ENCODE measurements around the gene C2orf68. TPM values are rescaled to one million over a fixed set of nuclear protein-coding genes. Genes with fewer than 3 reads are reported as not detected.
A peak's percentile ranks its signal among the peaks of the same experiment; 100 is the strongest.

Gene C2orf68
- total and polyA plus RNA-seq, 2 of the 13 experiments (the other 11 are each of a cell fraction or from before 2014, with no cell fraction given) = 47.1 to 77.4 TPM

- TF ChIP-seq ZNF574 (CRISPR knock-in tag; IDR thresholded peaks at IDR 0.05) = no peak
- peak; percentile 40 for TF ChIP-seq PCBP2 (optimal IDR thresholded peaks at IDR 0.05; ENCODE audit: low read depth, low read length, poor library complexity, severe bottlenecking)
- no peak for TF ChIP-seq ATF7 (IDR thresholded peaks at IDR 0.05)
- peak; percentile 28; the same call in 1 of the 2 replicates for TF ChIP-seq ATF7 (CRISPR knock-in tag; IDR thresholded peaks at IDR 0.05)
- TF ChIP-seq ZNF800 (CRISPR knock-in tag; IDR thresholded peaks at IDR 0.05) = no peak; the same call in 1 of the 2 replicates
- no peak for TF ChIP-seq ZNF577 (CRISPR knock-in tag; IDR thresholded peaks at IDR 0.05; ENCODE audit: borderline replicate concordance, low read depth)
- TF ChIP-seq CBFB (CRISPR knock-in tag; IDR thresholded peaks at IDR 0.05) = 0 out of 2 replicates have a peak, but pooled peaks have one; percentile 39
- TF ChIP-seq ZNF136 (CRISPR knock-in tag; IDR thresholded peaks at IDR 0.05; ENCODE audit: low read depth) = no peak
- no peak for TF ChIP-seq ZNF414 (CRISPR knock-in tag; IDR thresholded peaks at IDR 0.05)
- 0 out of 2 replicates have a peak, but pooled peaks have one; percentile 42 for TF ChIP-seq HNF1B (CRISPR knock-in tag; IDR thresholded peaks at IDR 0.05)
- no peak; the same call in 1 of the 2 replicates for TF ChIP-seq ZMAT3 (CRISPR knock-in tag; conservative IDR thresholded peaks at IDR 0.05)
- no peak for TF ChIP-seq ZNF207 (IDR thresholded peaks at IDR 0.05; ENCODE audit: borderline replicate concordance)
- TF ChIP-seq HNF4G (IDR thresholded peaks at IDR 0.05; ENCODE audit: borderline replicate concordance, low read depth, low read length) = peak; percentile 90
- no peak; the same call in 1 of the 2 replicates for TF ChIP-seq HNF4G (CRISPR knock-in tag; IDR thresholded peaks at IDR 0.05; ENCODE audit: borderline replicate concordance, low read depth)
- TF ChIP-seq GMEB1 (CRISPR knock-in tag; IDR thresholded peaks at IDR 0.05; ENCODE audit: borderline replicate concordance) = no peak; the same call in 1 of the 2 replicates
- TF ChIP-seq TOPORS (CRISPR knock-in tag; IDR thresholded peaks at IDR 0.05) = no peak
- TF ChIP-seq CBX1 (IDR thresholded peaks at IDR 0.05; ENCODE audit: low read depth) = no peak
- peak; percentile 14; the same call in 1 of the 2 replicates for TF ChIP-seq ZSCAN25 (CRISPR knock-in tag; IDR thresholded peaks at IDR 0.05)
- TF ChIP-seq CEBPG (CRISPR knock-in tag; IDR thresholded peaks at IDR 0.05) = no peak
- TF ChIP-seq ZFY (CRISPR knock-in tag; IDR thresholded peaks at IDR 0.05) = no peak
These were observed 9.9 kb downstream of the C2orf68 start (continued) for GRCh38 chr2:85601771-85602475.
